NB4 (cell line): ENCODE measurements around the gene LPO.

Experiments
- CTCF ChIP-seq: IDR thresholded peaks from one replicate; pipeline ENCODE4 v1.5.1; 2012; ENCODE audit warnings: low read depth, low read length
- MYC ChIP-seq: IDR thresholded peaks from 2 replicates; pipeline ENCODE4 v1.6.1; 2011; ENCODE audit warnings: low read depth, low read length
- POLR2A ChIP-seq: IDR thresholded peaks from 2 replicates; pipeline ENCODE4 v1.6.1; 2011; ENCODE audit warnings: mild to moderate bottlenecking; ENCODE audit not compliant: insufficient read length; ENCODE audit errors: extremely low read depth

GRCh38 chr17:58231641-58232040 lies 6.7 kb upstream of the LPO start:
- no peak for TF ChIP-seq CTCF
- TF ChIP-seq POLR2A = no peak
- TF ChIP-seq MYC = no peak
